ENCODE results near the gene ZNRF1. TPM values are rescaled to one million over a fixed set of nuclear protein-coding genes. Genes with fewer than 3 reads are reported as not detected.

The ZNRF1 gene
- total RNA-seq, 4 donors from 2014 or later: 8.3 to 17.3 (median 13.2) TPM

- TF ChIP-seq CTCF (IDR thresholded peaks at IDR 0.05; ENCODE audit: low read depth): no peak
Observed at GRCh38 chr16:75003931-75004330, 5.1 kb downstream of the ZNRF1 start.

GRCh38 chr16:75004460-75004859, 5.6 kb downstream of the ZNRF1 start:
- TF ChIP-seq CTCF (IDR thresholded peaks at IDR 0.05; ENCODE audit: low read depth): no peak

GRCh38 chr16:75005697-75006096, 6.9 kb downstream of the ZNRF1 start:
- TF ChIP-seq CTCF (IDR thresholded peaks at IDR 0.05; ENCODE audit: low read depth): no peak

- TF ChIP-seq CTCF (IDR thresholded peaks at IDR 0.05; ENCODE audit: low read depth): no peak
Observed at GRCh38 chr16:75007443-75007842, 8.6 kb downstream of the ZNRF1 start.

GRCh38 chr16:75010427-75010826, 11.6 kb downstream of the ZNRF1 start:
- TF ChIP-seq CTCF (IDR thresholded peaks at IDR 0.05; ENCODE audit: low read depth): no peak

GRCh38 chr16:75011634-75012307, 12.9 kb downstream of the ZNRF1 start:
- no peak for TF ChIP-seq CTCF (IDR thresholded peaks at IDR 0.05; ENCODE audit: low read depth)

GRCh38 chr16:75012380-75013081, 13.7 kb downstream of the ZNRF1 start:
- no peak for TF ChIP-seq CTCF (IDR thresholded peaks at IDR 0.05; ENCODE audit: low read depth)

Measured in subcutaneous adipose tissue (tissue), 4 donors.